C4-2B (cell line): Measurements from ENCODE around the gene TRIM56.

Experiments
- ZFX ChIP-seq: fragments of 450-650 bp; IDR thresholded peaks from 2 replicates; pipeline ENCODE4 v1.6.1; 2017
- TF ChIP-seq, protein P1 (sequence below): fragments of 450-650 bp; conservative IDR thresholded peaks from 2 replicates; pipeline ENCODE4 v1.5.1; 2017; ENCODE audit warnings: mild to moderate bottlenecking

DNA sequence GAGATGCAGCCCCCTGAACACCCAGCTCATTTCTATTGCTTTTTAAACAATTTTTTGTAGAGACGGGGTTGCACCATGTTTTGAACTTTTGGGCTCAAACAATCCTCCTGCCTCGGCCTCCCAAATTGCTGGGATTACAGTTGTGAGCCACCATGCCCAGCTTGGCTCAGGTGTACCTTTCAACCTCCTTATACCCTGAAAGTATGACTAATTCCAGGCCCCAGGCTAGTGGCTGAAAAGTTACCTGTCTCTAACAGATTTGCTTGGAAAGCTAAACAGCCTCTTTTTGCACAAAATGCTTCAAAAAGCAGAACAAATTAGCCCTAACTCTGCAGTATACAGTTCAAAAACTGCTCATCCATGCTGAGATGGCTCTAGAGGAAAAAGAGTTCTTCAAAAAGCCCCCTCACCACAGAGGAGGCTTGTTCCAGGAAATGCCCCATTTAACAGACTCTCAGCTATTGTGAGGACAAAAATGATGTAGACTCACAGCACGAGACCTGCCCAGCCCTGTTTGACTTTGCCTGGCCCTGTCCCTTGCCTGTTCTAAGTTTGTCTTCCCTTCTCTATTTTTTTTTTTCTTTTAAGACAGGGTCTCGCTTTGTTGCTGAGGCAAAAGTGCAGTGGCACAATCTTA lies 55.6 kb downstream of the TRIM56 start:
- TF ChIP-seq, protein P1, sequence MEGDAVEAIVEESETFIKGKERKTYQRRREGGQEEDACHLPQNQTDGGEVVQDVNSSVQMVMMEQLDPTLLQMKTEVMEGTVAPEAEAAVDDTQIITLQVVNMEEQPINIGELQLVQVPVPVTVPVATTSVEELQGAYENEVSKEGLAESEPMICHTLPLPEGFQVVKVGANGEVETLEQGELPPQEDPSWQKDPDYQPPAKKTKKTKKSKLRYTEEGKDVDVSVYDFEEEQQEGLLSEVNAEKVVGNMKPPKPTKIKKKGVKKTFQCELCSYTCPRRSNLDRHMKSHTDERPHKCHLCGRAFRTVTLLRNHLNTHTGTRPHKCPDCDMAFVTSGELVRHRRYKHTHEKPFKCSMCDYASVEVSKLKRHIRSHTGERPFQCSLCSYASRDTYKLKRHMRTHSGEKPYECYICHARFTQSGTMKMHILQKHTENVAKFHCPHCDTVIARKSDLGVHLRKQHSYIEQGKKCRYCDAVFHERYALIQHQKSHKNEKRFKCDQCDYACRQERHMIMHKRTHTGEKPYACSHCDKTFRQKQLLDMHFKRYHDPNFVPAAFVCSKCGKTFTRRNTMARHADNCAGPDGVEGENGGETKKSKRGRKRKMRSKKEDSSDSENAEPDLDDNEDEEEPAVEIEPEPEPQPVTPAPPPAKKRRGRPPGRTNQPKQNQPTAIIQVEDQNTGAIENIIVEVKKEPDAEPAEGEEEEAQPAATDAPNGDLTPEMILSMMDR: no peak
- no peak for TF ChIP-seq ZFX
